MCF 10A (cell line): Measurements from ENCODE around the gene ACSM6. TPM values are rescaled to one million over a fixed set of nuclear protein-coding genes. Genes with fewer than 3 reads are reported as not detected.

ENCODE experiments used
- BruUV-seq: library from RNA; stranded (reverse); fragments of 400-500 nt; replicated peaks from 2 replicates; lab custom pipeline; 2021; lab: Mats Ljungman, UMichigan
- CTCF ChIA-PET: fragments of 300-600 bp; sonication (Branson Sonifier 250); formaldehyde crosslinking; extraction: SDS; loops from one replicate; lab custom pipeline; 2021; ENCODE audit warnings: antibody characterized with exemption, inconsistent platforms; lab: Yijun Ruan, JAX
- POLR2A ChIA-PET: fragments of 300-600, 350-650 bp; sonication (Branson Sonifier 250); formaldehyde crosslinking; extraction: SDS; loops from one replicate; lab custom pipeline; 2020; ENCODE audit warnings: antibody characterized with exemption, inconsistent platforms; lab: Yijun Ruan, JAX
- DNase-seq: peaks from one replicate; pipeline ENCODE4 v3.0.0-alpha.2; 2018; ENCODE audit not compliant: unreplicated experiment
- H3K27ac Mint-ChIP-seq: one replicate; pipeline ENCODE4 v1.8.0; 2022; ENCODE audit warnings: mild to moderate bottlenecking, low read depth, mixed read lengths; ENCODE audit not compliant: unreplicated experiment
- H3K27me3 Mint-ChIP-seq: one replicate; pipeline ENCODE4 v1.8.0; 2022; ENCODE audit warnings: mixed read lengths; ENCODE audit not compliant: insufficient read depth, unreplicated experiment
- H3K36me3 Mint-ChIP-seq: one replicate; pipeline ENCODE4 v1.8.0; 2022; ENCODE audit warnings: mild to moderate bottlenecking, moderate library complexity, mixed read lengths; ENCODE audit not compliant: insufficient read depth, unreplicated experiment
- H3K4me1 Mint-ChIP-seq: one replicate; pipeline ENCODE4 v1.8.0; 2022; ENCODE audit warnings: mixed read lengths; ENCODE audit not compliant: insufficient read depth, unreplicated experiment
- H3K4me3 Mint-ChIP-seq: one replicate; pipeline ENCODE4 v1.8.0; 2022; ENCODE audit warnings: mild to moderate bottlenecking, moderate library complexity, mixed read lengths; ENCODE audit not compliant: unreplicated experiment
- H3K9me3 Mint-ChIP-seq: one replicate; pipeline ENCODE4 v1.8.0; 2022; ENCODE audit warnings: mixed read lengths; ENCODE audit not compliant: unreplicated experiment
- intact Hi-C: fragments of 100-400 bp; cut with micrococcal nuclease; formaldehyde crosslinking; loops from 2 replicates; pipeline ENCODE4 v1.14.1; 2022
- total RNA-seq: library from RNA; stranded (reverse); gene quantifications from 2 replicates; pipeline ENCODE4 v1.2.3, GENCODE V29; 2022
- TF ChIP-seq, protein P1 (sequence below): fragments of 200-600 bp; IDR thresholded peaks from one replicate; pipeline ENCODE4 v1.8.0; 2022; ENCODE audit warnings: antibody characterized with exemption, mild to moderate bottlenecking; ENCODE audit not compliant: unreplicated experiment

ACSM6 gene
- total RNA-seq, 1 experiment from 2014 or later = not detected

DNA sequence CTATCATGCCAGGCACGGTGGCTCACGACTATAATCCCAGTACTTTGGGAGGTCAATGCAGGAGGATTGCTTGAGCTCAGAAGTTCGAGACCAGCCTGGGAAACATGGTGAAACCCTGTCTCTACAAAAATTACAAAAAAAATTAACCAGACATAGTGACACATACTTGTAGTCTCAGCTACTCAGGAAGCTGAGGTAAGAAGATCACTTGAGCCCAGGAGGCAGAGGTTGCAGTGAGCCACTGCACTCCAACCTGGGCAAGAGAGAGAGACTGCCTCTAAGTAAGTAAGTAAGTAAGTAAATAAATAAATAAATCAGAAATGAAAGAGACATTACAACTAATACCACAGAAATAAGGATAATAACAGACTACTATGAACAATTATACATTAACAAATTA is 60.6 kb downstream of the ACSM6 start:
- DNase-seq = no peak
- ChIA-PET CTCF (interaction anchor here (1.0 kb wide), 1 partner anchor 107 kb away, joined by 5 read pairs; no protein-coding TSS in a partner anchor), POLR2A (interaction anchor here (0.7 to 1.2 kb wide), 2 partner anchors 12 to 624 kb away, joined by 3 to 5 read pairs; no protein-coding TSS in a partner anchor)
- no peak overlapping the region for H3K27ac Mint-ChIP-seq
- intact Hi-C loops = no loop called here
- no peaks in the 10 kb centered on the region for H3K27me3 Mint-ChIP-seq
- H3K4me3 Mint-ChIP-seq = no peak overlapping the region
- no peaks in the 10 kb centered on the region for H3K9me3 Mint-ChIP-seq
- BruUV-seq = no TSS peak
- peaks cover 49% of the 10 kb centered on the region for H3K36me3 Mint-ChIP-seq
- peaks cover 2% of the 10 kb centered on the region for H3K4me1 Mint-ChIP-seq
- TF ChIP-seq, protein P1, sequence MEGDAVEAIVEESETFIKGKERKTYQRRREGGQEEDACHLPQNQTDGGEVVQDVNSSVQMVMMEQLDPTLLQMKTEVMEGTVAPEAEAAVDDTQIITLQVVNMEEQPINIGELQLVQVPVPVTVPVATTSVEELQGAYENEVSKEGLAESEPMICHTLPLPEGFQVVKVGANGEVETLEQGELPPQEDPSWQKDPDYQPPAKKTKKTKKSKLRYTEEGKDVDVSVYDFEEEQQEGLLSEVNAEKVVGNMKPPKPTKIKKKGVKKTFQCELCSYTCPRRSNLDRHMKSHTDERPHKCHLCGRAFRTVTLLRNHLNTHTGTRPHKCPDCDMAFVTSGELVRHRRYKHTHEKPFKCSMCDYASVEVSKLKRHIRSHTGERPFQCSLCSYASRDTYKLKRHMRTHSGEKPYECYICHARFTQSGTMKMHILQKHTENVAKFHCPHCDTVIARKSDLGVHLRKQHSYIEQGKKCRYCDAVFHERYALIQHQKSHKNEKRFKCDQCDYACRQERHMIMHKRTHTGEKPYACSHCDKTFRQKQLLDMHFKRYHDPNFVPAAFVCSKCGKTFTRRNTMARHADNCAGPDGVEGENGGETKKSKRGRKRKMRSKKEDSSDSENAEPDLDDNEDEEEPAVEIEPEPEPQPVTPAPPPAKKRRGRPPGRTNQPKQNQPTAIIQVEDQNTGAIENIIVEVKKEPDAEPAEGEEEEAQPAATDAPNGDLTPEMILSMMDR = no peak

DNA sequence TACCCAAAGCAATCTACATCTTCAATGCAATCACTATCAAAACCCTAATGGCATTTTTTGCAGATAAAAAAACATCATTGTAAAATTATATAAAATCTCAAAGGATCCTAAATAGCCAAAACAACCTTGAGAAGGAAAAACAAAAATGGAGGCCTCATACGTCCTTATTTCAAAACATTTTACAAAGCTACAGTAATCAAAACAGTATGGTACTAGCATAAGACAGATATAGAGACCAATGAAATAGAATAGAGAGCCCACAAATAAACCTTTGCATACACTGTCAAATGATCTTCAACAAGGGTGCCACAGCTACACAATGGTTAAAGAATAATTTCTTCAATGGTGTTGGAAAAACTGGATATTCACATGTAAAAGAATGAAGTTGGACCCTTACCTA is 62.2 kb downstream of the ACSM6 start:
- Mint-ChIP-seq H3K36me3 (peaks cover 56% of the 10 kb centered on the region), H3K9me3 (no peaks in the 10 kb centered on the region), H3K27ac (peak overlapping the region; percentile 12), H3K4me1 (peaks cover 11% of the 10 kb centered on the region), H3K27me3 (no peaks in the 10 kb centered on the region), H3K4me3 (no peak overlapping the region)
- TF ChIP-seq, protein P1 = no peak
- no peak for DNase-seq
- intact Hi-C loops = no loop called here
- ChIA-PET CTCF (no interaction called here), POLR2A (no interaction called here)
- BruUV-seq = no TSS peak

DNA sequence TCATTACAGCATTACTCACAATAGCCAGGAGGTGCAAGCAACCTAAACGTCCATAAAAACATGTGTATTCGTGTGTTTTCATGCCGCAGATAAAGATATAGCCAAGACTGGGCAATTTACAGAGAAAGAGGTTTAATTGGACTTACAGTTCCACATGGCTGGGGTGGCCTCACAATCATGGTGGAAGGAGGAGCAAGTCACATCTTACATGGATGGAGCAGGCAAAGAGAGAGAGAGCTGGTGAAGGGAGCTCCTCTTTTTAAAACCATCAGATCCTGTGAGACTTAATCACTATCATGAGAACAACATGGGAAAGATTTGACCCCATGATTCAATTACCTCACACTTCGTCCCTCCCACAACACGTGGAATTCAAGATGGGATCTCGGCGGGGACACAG is 63.8 kb downstream of the ACSM6 start:
- intact Hi-C loops = no loop called here
- ChIA-PET POLR2A (interaction anchor here (1.1 kb wide), 1 partner anchor 32 kb away, joined by 4 read pairs; no protein-coding TSS in a partner anchor), CTCF (interaction anchor here (0.9 to 4.3 kb wide), 4 partner anchors 9 to 106 kb away, joined by 3 to 20 read pairs (median 3); no protein-coding TSS in a partner anchor)
- Mint-ChIP-seq H3K4me3 (no peak overlapping the region), H3K9me3 (no peaks in the 10 kb centered on the region), H3K27ac (no peak overlapping the region), H3K36me3 (peaks cover 57% of the 10 kb centered on the region), H3K4me1 (peaks cover 11% of the 10 kb centered on the region), H3K27me3 (no peaks in the 10 kb centered on the region)
- DNase-seq = no peak
- TF ChIP-seq, protein P1 = no peak
- BruUV-seq = no TSS peak

DNA sequence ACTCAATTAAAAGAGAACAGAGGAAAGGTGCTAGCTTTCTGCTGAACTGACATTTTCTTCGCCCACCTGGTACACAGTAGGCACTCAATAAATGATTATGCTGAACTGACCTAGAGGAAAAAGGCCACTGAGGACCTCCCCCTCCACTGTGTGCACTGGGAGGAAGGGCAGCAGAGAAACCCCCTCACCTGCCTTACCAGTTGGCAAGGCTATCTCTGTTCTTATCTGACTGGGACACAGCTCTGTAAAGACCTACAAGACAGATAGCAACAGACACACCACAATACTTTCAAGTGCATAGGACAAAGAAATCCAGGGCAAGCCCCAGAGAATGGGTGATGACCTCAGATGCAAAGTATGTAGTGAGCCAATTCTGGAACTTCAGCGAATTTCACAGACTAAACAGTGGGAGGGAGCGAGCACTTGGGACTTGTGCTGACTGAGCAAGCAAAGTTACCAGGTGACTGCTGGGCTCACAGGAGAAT is 66.4 kb downstream of the ACSM6 start:
- H3K4me3 Mint-ChIP-seq = no peak overlapping the region
- TF ChIP-seq, protein P1 = no peak
- BruUV-seq = no TSS peak

More for the DNA sequence above, 66.4 kb downstream of the ACSM6 start:
- H3K36me3 Mint-ChIP-seq = peaks cover 68% of the 10 kb centered on the region
- CTCF ChIA-PET = interaction anchor here (0.6 to 4.3 kb wide), 7 partner anchors 14 to 114 kb away, joined by 3 to 27 read pairs (median 7); no protein-coding TSS in a partner anchor
- H3K27me3 Mint-ChIP-seq = no peaks in the 10 kb centered on the region
- peak; percentile 73 for DNase-seq
- H3K27ac Mint-ChIP-seq = peak overlapping the region; percentile 77
- POLR2A ChIA-PET = interaction anchor here (0.8 to 2.0 kb wide), 5 partner anchors 10 to 99 kb away, joined by 3 to 6 read pairs (median 3); no protein-coding TSS in a partner anchor
- peaks cover 28% of the 10 kb centered on the region for H3K4me1 Mint-ChIP-seq
- intact Hi-C loops = loop anchor here (5.0 kb wide), 1 partner anchor 47 kb away; no protein-coding TSS in a partner anchor
- H3K9me3 Mint-ChIP-seq = no peaks in the 10 kb centered on the region
